Measurements from ENCODE around the gene DAB2.

The DAB2 gene

GRCh38 chr5:39466846-39467245 is 42.1 kb upstream of the DAB2 start:
- no peak overlapping the region for H3K27ac ChIP-seq (ENCODE audit: low read depth, low read length, poor library complexity, severe bottlenecking)
- H3K36me3 ChIP-seq (ENCODE audit: insufficient read depth, low read length) = no peaks in the 10 kb centered on the region
- no peak overlapping the region for H3K4me2 ChIP-seq (ENCODE audit: low read length)
- H3K79me2 ChIP-seq (ENCODE audit: insufficient read depth, low read length) = no peaks in the 10 kb centered on the region
- no peaks in the 10 kb centered on the region for H3F3A ChIP-seq (ENCODE audit: insufficient read depth, low read length)
- H3K4me1 ChIP-seq (ENCODE audit: insufficient read depth, low read length, severe bottlenecking) = no peaks in the 10 kb centered on the region
- H3K9ac ChIP-seq (ENCODE audit: low read length) = no peak overlapping the region
- TF ChIP-seq EZH2 (IDR thresholded peaks at IDR 0.05; ENCODE audit: borderline replicate concordance, low read length) = no peak
- TF ChIP-seq, protein P1, sequence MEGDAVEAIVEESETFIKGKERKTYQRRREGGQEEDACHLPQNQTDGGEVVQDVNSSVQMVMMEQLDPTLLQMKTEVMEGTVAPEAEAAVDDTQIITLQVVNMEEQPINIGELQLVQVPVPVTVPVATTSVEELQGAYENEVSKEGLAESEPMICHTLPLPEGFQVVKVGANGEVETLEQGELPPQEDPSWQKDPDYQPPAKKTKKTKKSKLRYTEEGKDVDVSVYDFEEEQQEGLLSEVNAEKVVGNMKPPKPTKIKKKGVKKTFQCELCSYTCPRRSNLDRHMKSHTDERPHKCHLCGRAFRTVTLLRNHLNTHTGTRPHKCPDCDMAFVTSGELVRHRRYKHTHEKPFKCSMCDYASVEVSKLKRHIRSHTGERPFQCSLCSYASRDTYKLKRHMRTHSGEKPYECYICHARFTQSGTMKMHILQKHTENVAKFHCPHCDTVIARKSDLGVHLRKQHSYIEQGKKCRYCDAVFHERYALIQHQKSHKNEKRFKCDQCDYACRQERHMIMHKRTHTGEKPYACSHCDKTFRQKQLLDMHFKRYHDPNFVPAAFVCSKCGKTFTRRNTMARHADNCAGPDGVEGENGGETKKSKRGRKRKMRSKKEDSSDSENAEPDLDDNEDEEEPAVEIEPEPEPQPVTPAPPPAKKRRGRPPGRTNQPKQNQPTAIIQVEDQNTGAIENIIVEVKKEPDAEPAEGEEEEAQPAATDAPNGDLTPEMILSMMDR (IDR thresholded peaks at IDR 0.05; ENCODE audit: low read length) = no peak
- no peaks in the 10 kb centered on the region for H3K9me2 ChIP-seq (ENCODE audit: low read depth, low read length)
- H3K9me3 ChIP-seq (ENCODE audit: low read length) = no peaks in the 10 kb centered on the region
- no peaks in the 10 kb centered on the region for H3K27me3 ChIP-seq (ENCODE audit: insufficient read depth, low read length)
- H4K20me1 ChIP-seq (ENCODE audit: insufficient read depth, low read length) = no peaks in the 10 kb centered on the region
- H2AFZ ChIP-seq (ENCODE audit: low read length) = no peak overlapping the region
- no peak overlapping the region for H3K4me3 ChIP-seq (ENCODE audit: low read depth, low read length, poor library complexity, severe bottlenecking)

DNA sequence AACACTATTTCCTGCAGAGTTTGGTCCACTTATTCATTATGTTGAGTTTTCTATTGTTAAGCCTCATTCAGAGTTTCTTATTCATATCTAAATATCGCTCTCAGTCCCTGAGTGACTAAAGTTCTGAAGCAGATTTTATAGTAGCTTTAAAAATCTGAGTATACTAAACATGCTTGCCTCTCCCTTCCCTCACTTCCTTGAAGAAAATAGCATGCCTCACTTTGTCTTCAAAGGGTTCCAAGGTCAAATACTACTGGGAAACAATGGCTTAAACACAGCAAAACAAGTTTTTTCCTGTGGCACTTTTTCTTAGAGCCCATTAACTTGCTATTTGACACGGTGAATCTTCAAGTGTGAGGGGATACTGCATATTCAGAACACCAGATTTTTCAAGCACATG is 41.1 kb upstream of the DAB2 start:
- no peak overlapping the region for H3K9ac ChIP-seq (ENCODE audit: low read length)
- TF ChIP-seq, protein P1 (IDR thresholded peaks at IDR 0.05; ENCODE audit: low read length) = no peak
- TF ChIP-seq EZH2 (IDR thresholded peaks at IDR 0.05; ENCODE audit: borderline replicate concordance, low read length) = no peak
- H3K4me1 ChIP-seq (ENCODE audit: insufficient read depth, low read length, severe bottlenecking) = peaks cover 5% of the 10 kb centered on the region
- H3K4me2 ChIP-seq (ENCODE audit: low read length) = no peak overlapping the region
- no peaks in the 10 kb centered on the region for H3K9me2 ChIP-seq (ENCODE audit: low read depth, low read length)
- H2AFZ ChIP-seq (ENCODE audit: low read length) = no peak overlapping the region
- H3K9me3 ChIP-seq (ENCODE audit: low read length) = no peaks in the 10 kb centered on the region
- H3K79me2 ChIP-seq (ENCODE audit: insufficient read depth, low read length) = no peaks in the 10 kb centered on the region
- H3K27ac ChIP-seq (ENCODE audit: low read depth, low read length, poor library complexity, severe bottlenecking) = no peak overlapping the region
- no peaks in the 10 kb centered on the region for H3F3A ChIP-seq (ENCODE audit: insufficient read depth, low read length)
- H3K4me3 ChIP-seq (ENCODE audit: low read depth, low read length, poor library complexity, severe bottlenecking) = no peak overlapping the region
- no peaks in the 10 kb centered on the region for H3K36me3 ChIP-seq (ENCODE audit: insufficient read depth, low read length)
- no peaks in the 10 kb centered on the region for H4K20me1 ChIP-seq (ENCODE audit: insufficient read depth, low read length)
- H3K27me3 ChIP-seq (ENCODE audit: insufficient read depth, low read length) = no peaks in the 10 kb centered on the region

- no peak overlapping the region for H3K27ac ChIP-seq (ENCODE audit: low read depth, low read length, poor library complexity, severe bottlenecking)
- H3K4me3 ChIP-seq (ENCODE audit: low read depth, low read length, poor library complexity, severe bottlenecking) = no peak overlapping the region
- H3K4me1 ChIP-seq (ENCODE audit: insufficient read depth, low read length, severe bottlenecking) = peaks cover 5% of the 10 kb centered on the region
- no peaks in the 10 kb centered on the region for H3K36me3 ChIP-seq (ENCODE audit: insufficient read depth, low read length)
- no peak overlapping the region for H3K4me2 ChIP-seq (ENCODE audit: low read length)
- no peaks in the 10 kb centered on the region for H4K20me1 ChIP-seq (ENCODE audit: insufficient read depth, low read length)
- H3K27me3 ChIP-seq (ENCODE audit: insufficient read depth, low read length) = no peaks in the 10 kb centered on the region
- H3K79me2 ChIP-seq (ENCODE audit: insufficient read depth, low read length) = no peaks in the 10 kb centered on the region
- H3F3A ChIP-seq (ENCODE audit: insufficient read depth, low read length) = no peaks in the 10 kb centered on the region
- H3K9me3 ChIP-seq (ENCODE audit: low read length) = no peaks in the 10 kb centered on the region
- TF ChIP-seq, protein P1 (IDR thresholded peaks at IDR 0.05; ENCODE audit: low read length) = no peak
- TF ChIP-seq EZH2 (IDR thresholded peaks at IDR 0.05; ENCODE audit: borderline replicate concordance, low read length) = no peak
- no peak overlapping the region for H3K9ac ChIP-seq (ENCODE audit: low read length)
- H3K9me2 ChIP-seq (ENCODE audit: low read depth, low read length) = no peaks in the 10 kb centered on the region
- H2AFZ ChIP-seq (ENCODE audit: low read length) = no peak overlapping the region
Measured at GRCh38 chr5:39465097-39465496, 40.3 kb upstream of the DAB2 start.
